ENCODE data around the gene E2F4. TPM values are rescaled to one million over a fixed set of nuclear protein-coding genes. Genes with fewer than 3 reads are reported as not detected.

E2F4 gene
- total and polyA plus RNA-seq, 2 of the 13 experiments (the other 11 are each of a cell fraction or from before 2014, with no cell fraction given): 84.8 to 91.2 TPM

DNA sequence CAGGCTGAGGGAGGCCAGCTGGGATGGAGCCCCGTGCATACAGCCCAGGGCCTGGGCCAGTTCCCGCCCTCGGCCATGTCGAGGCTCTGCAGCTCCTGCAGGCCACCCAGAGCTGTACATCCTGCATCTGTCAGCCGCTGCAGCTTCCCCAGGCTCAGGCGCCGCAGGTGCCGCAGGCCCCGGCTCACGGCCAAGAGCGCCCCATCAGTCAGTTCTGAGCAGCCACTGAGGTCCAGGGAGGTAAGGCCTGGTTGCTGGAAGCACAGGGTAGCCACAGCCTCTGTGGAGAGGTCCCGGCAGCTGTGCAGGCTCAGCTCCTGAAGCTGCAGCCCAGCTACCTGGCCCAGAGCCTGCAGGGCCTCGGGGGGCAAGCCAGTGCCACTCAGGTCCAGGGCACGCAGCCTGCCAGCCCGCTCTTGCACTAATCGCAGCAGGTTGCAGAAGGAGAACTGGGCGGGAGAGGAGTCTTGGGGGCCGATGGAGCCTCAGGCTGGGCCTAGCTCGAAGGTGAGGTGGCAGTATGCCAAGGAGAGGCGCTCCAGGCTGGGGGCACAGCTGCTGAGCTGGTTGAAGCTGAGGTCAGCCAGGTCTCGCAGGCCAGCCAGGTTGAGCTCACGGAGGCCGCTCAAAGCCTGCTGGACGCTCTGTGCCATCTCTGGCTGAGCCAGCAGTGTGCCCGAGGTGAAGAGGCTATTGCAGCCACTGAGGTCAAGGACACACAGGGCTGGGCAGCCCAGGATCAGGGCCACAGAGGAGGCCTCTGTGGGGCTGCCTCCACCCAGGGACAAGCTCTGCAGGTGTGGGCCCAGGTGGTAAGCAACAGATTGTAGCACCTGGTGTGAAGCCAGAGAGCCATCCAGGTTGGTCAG is 18.3 kb downstream of the E2F4 start (continued):
- TF ChIP-seq ZNF280B (CRISPR knock-in tag; IDR thresholded peaks at IDR 0.05; ENCODE audit: borderline replicate concordance): no peak
- no peak for TF ChIP-seq LCORL (IDR thresholded peaks at IDR 0.05)
- 0 out of 2 replicates have a peak, but pooled peaks have one; percentile 45 for TF ChIP-seq LCORL (CRISPR knock-in tag; IDR thresholded peaks at IDR 0.05)
- TF ChIP-seq ZBTB46 (CRISPR knock-in tag; IDR thresholded peaks at IDR 0.05; ENCODE audit: borderline replicate concordance): no peak
- TF ChIP-seq, protein P1, sequence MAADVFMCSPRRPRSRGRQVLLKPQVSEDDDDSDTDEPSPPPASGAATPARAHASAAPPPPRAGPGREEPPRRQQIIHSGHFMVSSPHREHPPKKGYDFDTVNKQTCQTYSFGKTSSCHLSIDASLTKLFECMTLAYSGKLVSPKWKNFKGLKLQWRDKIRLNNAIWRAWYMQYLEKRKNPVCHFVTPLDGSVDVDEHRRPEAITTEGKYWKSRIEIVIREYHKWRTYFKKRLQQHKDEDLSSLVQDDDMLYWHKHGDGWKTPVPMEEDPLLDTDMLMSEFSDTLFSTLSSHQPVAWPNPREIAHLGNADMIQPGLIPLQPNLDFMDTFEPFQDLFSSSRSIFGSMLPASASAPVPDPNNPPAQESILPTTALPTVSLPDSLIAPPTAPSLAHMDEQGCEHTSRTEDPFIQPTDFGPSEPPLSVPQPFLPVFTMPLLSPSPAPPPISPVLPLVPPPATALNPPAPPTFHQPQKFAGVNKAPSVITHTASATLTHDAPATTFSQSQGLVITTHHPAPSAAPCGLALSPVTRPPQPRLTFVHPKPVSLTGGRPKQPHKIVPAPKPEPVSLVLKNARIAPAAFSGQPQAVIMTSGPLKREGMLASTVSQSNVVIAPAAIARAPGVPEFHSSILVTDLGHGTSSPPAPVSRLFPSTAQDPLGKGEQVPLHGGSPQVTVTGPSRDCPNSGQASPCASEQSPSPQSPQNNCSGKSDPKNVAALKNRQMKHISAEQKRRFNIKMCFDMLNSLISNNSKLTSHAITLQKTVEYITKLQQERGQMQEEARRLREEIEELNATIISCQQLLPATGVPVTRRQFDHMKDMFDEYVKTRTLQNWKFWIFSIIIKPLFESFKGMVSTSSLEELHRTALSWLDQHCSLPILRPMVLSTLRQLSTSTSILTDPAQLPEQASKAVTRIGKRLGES (CRISPR knock-in tag; IDR thresholded peaks at IDR 0.05; ENCODE audit: borderline replicate concordance): no peak
- TF ChIP-seq, protein P2, sequence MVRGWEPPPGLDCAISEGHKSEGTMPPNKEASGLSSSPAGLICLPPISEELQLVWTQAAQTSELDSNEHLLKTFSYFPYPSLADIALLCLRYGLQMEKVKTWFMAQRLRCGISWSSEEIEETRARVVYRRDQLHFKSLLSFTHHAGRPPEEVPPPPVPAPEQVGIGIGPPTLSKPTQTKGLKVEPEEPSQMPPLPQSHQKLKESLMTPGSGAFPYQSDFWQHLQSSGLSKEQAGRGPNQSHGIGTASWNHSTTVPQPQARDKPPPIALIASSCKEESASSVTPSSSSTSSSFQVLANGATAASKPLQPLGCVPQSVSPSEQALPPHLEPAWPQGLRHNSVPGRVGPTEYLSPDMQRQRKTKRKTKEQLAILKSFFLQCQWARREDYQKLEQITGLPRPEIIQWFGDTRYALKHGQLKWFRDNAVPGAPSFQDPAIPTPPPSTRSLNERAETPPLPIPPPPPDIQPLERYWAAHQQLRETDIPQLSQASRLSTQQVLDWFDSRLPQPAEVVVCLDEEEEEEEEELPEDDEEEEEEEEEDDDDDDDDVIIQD (CRISPR knock-in tag; IDR thresholded peaks at IDR 0.05; ENCODE audit: low read depth): no peak
- TF ChIP-seq HOXA3 (CRISPR knock-in tag; IDR thresholded peaks at IDR 0.05): peak; percentile 12; the same call in 1 of the 2 replicates
- TF ChIP-seq ZNF737 (CRISPR knock-in tag; IDR thresholded peaks at IDR 0.05; ENCODE audit: borderline replicate concordance): no peak
- no peak for TF ChIP-seq KDM5B (CRISPR knock-in tag; IDR thresholded peaks at IDR 0.05; ENCODE audit: borderline replicate concordance)
- TF ChIP-seq ZNF563 (CRISPR knock-in tag; IDR thresholded peaks at IDR 0.05): no peak
- TF ChIP-seq GZF1 (CRISPR knock-in tag; IDR thresholded peaks at IDR 0.05): no peak
- no peak for TF ChIP-seq ZFP36L1 (CRISPR knock-in tag; IDR thresholded peaks at IDR 0.05)
- 0 out of 2 replicates have a peak, but pooled peaks have one; percentile 10 for TF ChIP-seq ISL2 (CRISPR knock-in tag; IDR thresholded peaks at IDR 0.05)
- no peak for TF ChIP-seq SMARCC2 (IDR thresholded peaks at IDR 0.05)
- no peak for TF ChIP-seq ZNF567 (CRISPR knock-in tag; IDR thresholded peaks at IDR 0.05; ENCODE audit: borderline replicate concordance)
- TF ChIP-seq MLLT10 (CRISPR knock-in tag; IDR thresholded peaks at IDR 0.05): no peak
- TF ChIP-seq ATAD3A (CRISPR knock-in tag; IDR thresholded peaks at IDR 0.05): no peak
- TF ChIP-seq, protein P3, sequence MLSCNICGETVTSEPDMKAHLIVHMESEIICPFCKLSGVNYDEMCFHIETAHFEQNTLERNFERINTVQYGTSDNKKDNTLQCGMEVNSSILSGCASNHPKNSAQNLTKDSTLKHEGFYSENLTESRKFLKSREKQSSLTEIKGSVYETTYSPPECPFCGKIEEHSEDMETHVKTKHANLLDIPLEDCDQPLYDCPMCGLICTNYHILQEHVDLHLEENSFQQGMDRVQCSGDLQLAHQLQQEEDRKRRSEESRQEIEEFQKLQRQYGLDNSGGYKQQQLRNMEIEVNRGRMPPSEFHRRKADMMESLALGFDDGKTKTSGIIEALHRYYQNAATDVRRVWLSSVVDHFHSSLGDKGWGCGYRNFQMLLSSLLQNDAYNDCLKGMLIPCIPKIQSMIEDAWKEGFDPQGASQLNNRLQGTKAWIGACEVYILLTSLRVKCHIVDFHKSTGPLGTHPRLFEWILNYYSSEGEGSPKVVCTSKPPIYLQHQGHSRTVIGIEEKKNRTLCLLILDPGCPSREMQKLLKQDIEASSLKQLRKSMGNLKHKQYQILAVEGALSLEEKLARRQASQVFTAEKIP (CRISPR knock-in tag; IDR thresholded peaks at IDR 0.05; ENCODE audit: borderline replicate concordance): no peak
- TF ChIP-seq ZNF530 (CRISPR knock-in tag; IDR thresholded peaks at IDR 0.05; ENCODE audit: low read depth): no peak
- TF ChIP-seq ZNF660 (CRISPR knock-in tag; IDR thresholded peaks at IDR 0.05; ENCODE audit: borderline replicate concordance, low read depth): no peak
